HG03060 (cell line): ENCODE results near the gene ZMIZ1.
A peak's percentile ranks its signal among the peaks of the same experiment; 100 is the strongest.

Experiments used
- ATAC-seq: cut with Tn5 transposase; IDR thresholded peaks from one replicate; pipeline ENCODE4 v1.9.1; 2021; ENCODE audit warnings: low read depth, moderate number of reproducible peaks; ENCODE audit not compliant: unreplicated experiment

The ZMIZ1 gene

GRCh38 chr10:79342811-79343561, 274.2 kb downstream of the ZMIZ1 start:
- ATAC-seq: no peak

DNA sequence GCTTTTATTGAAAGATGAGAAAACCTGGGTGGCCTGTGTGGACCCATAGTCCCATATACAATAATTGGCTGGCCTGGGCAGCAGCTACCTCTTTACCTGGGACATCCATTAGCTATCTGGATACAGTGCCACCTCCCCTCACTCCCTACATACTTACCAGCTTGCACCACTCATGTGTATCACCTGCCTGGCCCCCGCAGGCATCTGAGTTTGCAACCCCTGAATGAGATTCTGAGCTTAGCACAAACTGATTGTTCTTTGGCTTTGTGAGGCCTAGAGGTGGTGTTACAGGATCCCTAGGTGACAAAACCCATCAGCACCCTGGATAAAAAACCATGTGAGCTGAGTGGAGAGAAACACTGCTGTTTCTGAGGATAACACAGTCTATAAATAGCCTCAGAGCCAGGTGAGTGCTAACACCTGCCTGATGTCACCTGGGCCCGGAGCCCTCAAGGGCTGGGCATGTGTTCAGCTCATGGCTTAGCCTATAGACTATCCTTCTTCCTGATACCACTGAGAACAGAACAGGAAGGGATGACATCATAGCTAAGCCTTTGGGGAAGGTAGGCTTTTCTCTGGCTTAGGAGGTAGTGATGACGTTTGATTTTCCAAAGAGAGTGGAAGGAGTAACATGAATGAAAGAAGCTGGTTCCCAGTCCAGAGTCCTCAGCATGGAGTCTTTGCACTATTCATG, 275.9 kb downstream of the ZMIZ1 start:
- no peak for ATAC-seq

- no peak for ATAC-seq
Observed at GRCh38 chr10:79345241-79346011, 276.7 kb downstream of the ZMIZ1 start.

DNA sequence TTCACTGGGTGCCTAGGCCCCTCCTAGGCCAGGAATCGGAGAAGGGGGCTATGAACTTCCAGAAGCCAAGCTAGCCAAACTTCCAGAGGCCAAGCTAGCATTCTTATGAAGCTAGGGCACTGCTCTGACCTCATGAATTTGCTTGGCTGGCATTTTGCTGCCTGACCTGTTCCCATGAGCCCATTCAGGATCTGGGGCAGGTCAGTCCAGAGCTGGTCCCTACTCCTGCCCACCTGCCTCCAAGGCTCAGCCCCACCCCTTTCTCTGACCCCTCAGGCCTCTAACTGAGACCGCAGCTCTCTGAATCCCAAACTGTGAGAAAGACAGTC, 277.2 kb downstream of the ZMIZ1 start:
- no peak for ATAC-seq

DNA sequence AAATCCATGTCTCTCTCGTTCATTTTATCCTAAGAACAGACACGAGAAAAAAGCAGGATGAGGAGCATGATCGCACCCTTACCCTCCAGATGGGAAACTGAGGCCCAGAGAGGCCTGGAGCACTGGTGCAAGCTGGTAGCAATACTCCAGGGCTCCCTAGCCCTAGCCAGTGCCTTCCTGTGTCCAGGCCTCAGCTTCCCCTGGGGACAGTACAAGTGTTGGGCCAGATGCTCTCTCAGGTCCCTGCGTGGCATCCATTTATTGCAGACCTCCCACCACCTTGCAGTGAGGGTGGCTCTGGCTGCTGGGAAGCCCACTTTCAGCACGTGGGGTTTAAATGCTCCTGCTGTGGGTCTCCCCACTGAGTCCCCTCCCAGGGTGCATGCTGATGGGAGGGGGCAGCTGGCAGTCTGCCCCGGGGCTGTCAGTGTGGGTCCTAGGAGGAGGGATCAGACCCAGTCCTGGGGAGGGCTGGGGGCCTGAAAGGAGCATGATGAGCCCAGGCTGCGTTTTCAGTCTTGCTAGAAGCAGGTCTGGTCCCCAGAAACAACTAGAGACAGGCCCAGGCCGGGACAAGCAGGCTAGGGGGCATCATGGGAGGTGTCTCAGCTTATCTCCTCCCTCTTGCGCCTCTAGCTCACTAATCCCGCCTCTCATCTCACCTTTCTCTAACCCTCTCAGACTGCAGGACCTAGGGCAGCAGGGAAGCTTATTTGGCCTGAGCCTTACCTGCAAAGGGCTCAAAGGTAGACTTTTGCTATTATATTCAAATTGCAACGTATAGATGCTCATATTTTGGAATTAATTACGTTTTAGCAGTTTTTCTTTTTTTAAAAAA, 277.8 kb downstream of the ZMIZ1 start:
- no peak for ATAC-seq

DNA sequence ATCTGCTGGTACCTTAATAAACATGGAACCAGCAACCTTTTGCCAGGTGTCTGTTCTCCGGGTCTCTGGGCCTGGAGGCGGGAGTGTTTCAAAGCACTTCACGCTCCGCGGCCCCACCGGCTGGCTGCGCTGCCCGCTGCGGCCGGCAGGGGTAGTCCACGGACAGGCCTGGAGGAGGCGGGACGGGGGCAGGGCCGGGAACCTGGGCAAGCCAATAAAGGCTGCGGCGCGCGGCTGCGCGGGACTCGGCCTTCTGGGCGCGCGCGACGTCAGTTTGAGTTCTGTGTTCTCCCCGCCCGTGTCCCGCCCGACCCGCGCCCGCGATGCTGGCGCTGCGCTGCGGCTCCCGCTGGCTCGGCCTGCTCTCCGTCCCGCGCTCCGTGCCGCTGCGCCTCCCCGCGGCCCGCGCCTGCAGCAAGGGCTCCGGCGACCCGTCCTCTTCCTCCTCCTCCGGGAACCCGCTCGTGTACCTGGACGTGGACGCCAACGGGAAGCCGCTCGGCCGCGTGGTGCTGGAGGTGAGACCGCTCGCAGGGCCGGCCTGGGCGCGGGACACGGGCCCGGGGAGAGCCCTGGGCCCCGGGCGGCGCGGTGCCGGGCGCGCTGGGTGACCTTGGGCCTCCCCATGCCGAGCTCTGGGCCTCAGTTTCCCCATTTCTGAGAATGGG, 278.6 kb downstream of the ZMIZ1 start, which contains the start of gene PPIF:
Gene PPIF (plus strand): TSS at position 244 of the 668 bp plus-strand sequence. CDS start 80 bp downstream, at position 324.
- peak; percentile 48 for ATAC-seq

DNA sequence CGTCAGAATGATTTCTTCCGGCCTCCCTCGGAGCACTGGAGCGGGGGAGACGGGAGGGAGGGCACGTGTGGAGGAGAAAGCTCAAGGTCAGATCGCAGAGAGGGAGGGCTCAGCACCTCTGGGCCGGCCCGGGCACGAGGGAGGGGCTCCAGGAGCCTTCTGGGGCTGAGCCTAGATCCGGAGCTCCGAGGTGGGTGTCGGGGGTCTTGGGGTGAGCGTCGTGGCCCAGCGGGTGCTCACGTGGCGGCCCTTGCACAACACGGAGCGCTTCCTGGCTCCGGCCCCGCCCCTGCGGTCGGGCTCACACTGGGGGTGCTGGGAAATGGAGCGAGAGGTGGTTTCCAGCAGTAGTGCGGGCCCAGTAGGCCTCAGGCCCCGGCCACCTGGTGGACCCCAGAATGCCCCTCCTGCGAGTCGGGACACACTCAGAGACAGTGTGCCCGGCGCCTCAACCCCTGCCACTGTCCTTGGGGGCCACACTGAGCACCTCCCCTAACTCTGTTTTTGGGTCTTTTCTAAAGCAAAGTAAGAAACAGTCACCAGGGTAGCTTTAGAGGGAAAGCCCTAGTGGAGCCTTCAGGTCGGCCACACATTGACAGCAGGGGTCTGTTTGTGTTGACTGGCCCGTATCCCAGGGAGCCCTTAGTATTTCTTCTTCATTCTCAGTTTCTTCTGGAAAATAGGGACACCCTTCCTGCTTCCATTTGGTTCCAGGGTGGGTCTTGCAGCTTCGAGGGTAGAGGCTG, 279.3 kb downstream of the ZMIZ1 start:
- no peak for ATAC-seq

DNA sequence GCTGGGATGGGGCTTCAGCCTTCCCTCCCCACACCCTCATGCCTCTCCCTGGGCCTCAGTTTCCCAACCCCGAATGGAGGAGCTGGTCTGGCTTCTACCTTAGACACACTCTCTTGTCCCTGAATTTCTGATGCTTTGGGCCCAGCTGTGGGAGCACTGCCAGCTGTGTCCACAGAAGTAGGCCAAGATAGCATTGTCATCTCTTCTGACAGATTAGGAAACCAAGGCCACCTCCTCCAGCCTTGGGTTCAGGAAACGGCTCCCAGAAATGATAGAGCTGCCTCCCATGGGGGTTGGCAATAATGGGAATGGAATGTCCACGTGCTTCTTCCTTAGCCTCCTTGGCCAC, 279.8 kb downstream of the ZMIZ1 start:
- ATAC-seq: no peak

GRCh38 chr10:79349072-79349491, 280.3 kb downstream of the ZMIZ1 start:
- no peak for ATAC-seq

DNA sequence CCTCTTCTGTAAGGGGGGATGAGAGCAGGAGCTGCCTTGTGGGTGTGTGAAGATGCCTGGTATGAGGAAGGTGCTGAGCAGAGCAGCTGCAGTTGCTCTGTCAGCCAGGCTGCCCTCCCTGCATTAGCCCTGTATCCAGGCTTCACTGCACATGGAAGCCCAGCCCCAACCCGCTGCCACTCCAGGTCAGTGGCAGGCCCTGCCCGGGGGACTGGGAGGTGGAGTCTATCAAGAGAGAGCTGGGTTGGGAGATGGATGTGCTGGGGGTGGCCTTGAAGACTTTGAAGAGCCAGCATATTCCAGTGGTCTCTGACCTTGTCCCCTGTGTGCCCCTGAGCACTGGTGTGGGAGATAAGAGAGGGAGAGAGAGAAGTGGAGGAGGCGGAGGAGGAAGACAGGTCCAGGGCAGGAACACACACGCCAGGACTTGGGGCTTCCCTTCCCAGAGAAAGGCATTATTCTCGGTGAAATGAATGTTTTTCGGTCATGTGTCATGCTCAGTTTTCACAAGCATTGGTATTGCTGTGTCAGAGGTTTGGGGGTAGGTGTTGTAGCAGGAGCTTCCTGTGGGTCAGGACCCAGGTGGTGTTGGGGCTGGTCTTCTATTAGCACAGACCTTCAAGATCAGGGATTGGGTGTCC, 281.1 kb downstream of the ZMIZ1 start:
- ATAC-seq: no peak

DNA sequence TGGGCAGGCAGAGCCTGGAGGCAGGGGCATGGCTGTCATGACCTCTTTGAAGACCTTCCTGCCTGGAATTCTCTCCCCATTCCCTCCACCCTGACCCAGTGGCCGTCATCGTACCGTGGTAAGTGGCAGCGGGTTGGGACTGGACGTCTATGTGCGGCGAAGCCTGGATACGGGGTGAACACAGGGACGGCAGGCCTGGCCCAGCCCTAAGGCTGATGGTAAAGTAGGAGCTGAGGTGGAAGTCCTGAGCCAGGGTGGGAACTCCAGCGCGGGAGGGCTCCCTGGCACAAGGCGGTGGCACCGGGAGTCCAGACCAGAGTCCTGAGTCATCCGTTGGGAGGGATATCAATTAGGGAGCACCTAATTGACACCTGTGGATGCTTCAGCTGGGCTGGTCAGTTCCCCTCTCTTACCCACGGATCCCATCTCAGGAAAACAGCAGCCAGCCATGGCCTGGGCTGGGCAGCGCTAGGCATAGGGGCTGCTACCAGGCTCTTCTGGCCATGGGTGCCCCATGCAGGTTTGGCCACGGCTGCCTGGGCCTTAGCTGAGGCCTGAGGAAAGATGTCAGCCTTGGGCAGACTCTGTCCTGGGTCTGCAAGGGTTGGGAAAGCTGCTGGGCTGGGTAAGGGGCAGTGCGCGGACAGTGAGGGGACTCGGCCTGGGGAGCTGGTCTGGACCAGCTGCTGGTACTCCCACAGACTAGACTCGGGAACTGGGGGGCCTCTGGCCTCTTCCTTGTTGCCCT, 281.8 kb downstream of the ZMIZ1 start:
- ATAC-seq: no peak

DNA sequence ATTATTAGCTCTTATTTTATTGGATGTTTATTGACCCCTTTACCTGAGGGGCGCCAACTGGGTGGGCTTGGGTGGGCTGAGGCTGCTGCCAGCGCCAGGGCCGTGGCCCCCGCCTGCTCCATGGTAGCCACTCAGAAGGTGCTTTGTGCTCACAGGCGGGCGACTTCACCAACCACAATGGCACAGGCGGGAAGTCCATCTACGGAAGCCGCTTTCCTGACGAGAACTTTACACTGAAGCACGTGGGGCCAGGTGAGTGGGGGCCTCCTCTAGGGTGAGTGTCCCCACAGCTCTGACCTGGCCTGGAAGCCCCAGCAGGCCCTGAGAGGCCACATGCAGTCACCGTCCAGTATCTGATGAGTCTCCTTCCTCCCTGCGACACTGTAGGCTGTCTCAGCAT, 282.6 kb downstream of the ZMIZ1 start:
- no peak for ATAC-seq

- ATAC-seq: no peak
Observed at GRCh38 chr10:79352035-79352877, 283.5 kb downstream of the ZMIZ1 start.

DNA sequence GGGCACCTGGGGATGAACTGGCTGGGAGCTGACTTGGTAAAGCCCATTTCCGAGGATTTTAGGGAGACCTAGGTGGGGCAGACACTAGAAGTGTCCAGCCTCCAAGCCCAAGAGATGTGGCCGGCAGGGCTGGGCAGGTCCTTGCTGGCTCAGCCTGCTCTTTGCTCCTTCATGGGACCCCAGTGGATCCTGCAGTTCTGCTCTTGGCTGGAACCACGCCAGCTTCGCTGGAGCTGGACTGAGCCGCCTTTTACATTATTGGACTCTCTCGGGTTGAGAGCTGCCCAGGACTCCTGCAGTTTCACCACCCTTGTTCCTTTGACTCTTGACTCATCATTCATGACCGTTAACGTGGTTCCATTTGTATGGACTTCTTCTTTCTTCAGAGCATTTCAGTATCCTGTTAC, 284.2 kb downstream of the ZMIZ1 start:
- no peak for ATAC-seq

DNA sequence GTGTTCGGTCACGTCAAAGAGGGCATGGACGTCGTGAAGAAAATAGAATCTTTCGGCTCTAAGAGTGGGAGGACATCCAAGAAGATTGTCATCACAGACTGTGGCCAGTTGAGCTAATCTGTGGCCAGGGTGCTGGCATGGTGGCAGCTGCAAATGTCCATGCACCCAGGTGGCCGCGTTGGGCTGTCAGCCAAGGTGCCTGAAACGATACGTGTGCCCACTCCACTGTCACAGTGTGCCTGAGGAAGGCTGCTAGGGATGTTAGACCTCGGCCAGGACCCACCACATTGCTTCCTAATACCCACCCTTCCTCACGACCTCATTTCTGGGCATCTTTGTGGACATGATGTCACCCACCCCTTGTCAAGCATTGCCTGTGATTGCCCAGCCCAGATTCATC, 285.0 kb downstream of the ZMIZ1 start:
- ATAC-seq: no peak

- ATAC-seq: no peak
Observed at GRCh38 chr10:79354141-79354540, 285.4 kb downstream of the ZMIZ1 start.

DNA sequence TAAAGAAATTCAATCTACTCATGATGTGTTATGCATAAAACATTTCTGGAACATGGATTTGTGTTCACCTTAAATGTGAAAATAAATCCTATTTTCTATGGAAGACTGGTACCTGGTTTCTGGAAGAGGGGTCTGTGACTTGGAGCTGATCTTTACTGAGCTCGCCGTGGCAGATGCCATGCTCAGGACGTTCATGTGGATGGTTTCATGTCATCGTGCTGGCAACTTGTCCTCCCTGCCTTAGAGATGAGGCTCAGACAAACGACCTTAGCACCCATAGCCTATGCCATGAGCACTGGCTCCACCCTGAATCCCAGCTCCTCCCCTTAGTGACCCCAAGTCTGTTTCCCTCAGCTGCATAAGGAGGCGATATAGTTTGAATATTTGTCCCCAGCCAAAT, 285.8 kb downstream of the ZMIZ1 start:
- no peak for ATAC-seq
